Esophagus muscularis mucosa (tissue), 4 donors: ENCODE data around the gene RAI1. TPM values are rescaled to one million over a fixed set of nuclear protein-coding genes. Genes with fewer than 3 reads are reported as not detected.

Experiments
- DNase-seq: peaks from one replicate; pipeline ENCODE4 v3.0.0-alpha.2; 2017; ENCODE audit errors: extremely low spot score
- H3K27ac ChIP-seq, 4 donors: fragments of 200-600 bp; sonication (generic); replicated peaks in 1 of 4; 1 replicate in 3 of 4; 2 replicates in 1 of 4; pipeline ENCODE4 v1.5.1; 2016 to 2019; ENCODE audit warnings: mild to moderate bottlenecking in 1 of 4
- H3K27me3 ChIP-seq, 4 donors: fragments of 200-600 bp; sonication (generic); one replicate each; pipeline versions ENCODE4 v1.5.1 to v1.6.0; 2016 to 2019
- H3K36me3 ChIP-seq, 4 donors: fragments of 200-600 bp; sonication (generic); one replicate each; pipeline ENCODE4 v1.5.1; 2016 to 2019
- H3K4me1 ChIP-seq, 4 donors: fragments of 200-600 bp; sonication (generic); one replicate each; pipeline ENCODE4 v1.5.1; 2016 to 2019
- H3K4me3 ChIP-seq, 4 donors: fragments of 200-600 bp; sonication (generic); 1 replicate in 2 of 4; 2 replicates in 2 of 4; pipeline ENCODE4 v1.5.1; 2016 to 2019; ENCODE audit warnings: mild to moderate bottlenecking in 4 of 4, moderate library complexity in 1 of 4
- H3K9me3 ChIP-seq, 4 donors: fragments of 200-600 bp; sonication (generic); 1 replicate in 3 of 4; 2 replicates in 1 of 4; pipeline ENCODE4 v1.5.1; 2016 to 2019
- CTCF ChIP-seq, 3 experiments: fragments of 200-600 bp in 2 of 3; fragments of 450-650 bp in 1 of 3; sonication (generic) in 2 of 3; IDR thresholded peaks; one replicate each; pipeline ENCODE4 v1.5.1; 2017 to 2019; ENCODE audit warnings: antibody characterized with exemption in 3 of 3, mild to moderate bottlenecking in 2 of 3, moderate library complexity in 1 of 3
- EP300 ChIP-seq: sonication (generic); formaldehyde crosslinking; IDR thresholded peaks from one replicate; pipeline ENCODE4 v1.6.1; 2017; ENCODE audit warnings: antibody characterized with exemption
- POLR2A ChIP-seq: fragments of 450-650 bp; IDR thresholded peaks from one replicate; pipeline ENCODE4 v1.6.1; 2017; ENCODE audit warnings: antibody characterized with exemption, moderate library complexity, mild to moderate bottlenecking, low read depth
- POLR2AphosphoS5 ChIP-seq, 2 donors: sonication (generic); formaldehyde crosslinking; IDR thresholded peaks; one replicate each; pipeline ENCODE4 v1.6.1; 2017; ENCODE audit warnings: antibody characterized with exemption in 2 of 2
- WGBS: methylation state at CpG from one replicate; pipeline ENCODE4 v1.1.5; 2018; 5-methylcytosine and 5-hydroxymethylcytosine counted together
- intact Hi-C: fragments of 100-400 bp; cut with DNase I; formaldehyde crosslinking; loops from one replicate; pipeline ENCODE4 v1.15.1; 2023
- total RNA-seq, 4 donors: library from RNA; depleted of rRNA; stranded (reverse); fragments of >200 nt; gene quantifications; one replicate each; pipeline versions ENCODE4 v1.1.0 to v1.2.1, GENCODE V29; 2016

The RAI1 gene
- total RNA-seq, 4 donors from 2014 or later: 18.7 to 41.3 (median 28.3) TPM

- TF ChIP-seq CTCF (IDR thresholded peaks at IDR 0.05) (no peak), POLR2A (no peak), POLR2AphosphoS5 (IDR thresholded peaks at IDR 0.05) (peak; percentile 16 to 71)
- peak overlapping the region; percentile 55 to 62 (median 58) for H3K4me3 ChIP-seq
- WGBS: 17% methylated on average over 1 of the region's 1 CpG
- H3K36me3 ChIP-seq: peaks cover 6 to 36% (median 26%) of the 10 kb centered on the region in 4 donors
- H3K27me3 ChIP-seq: no peaks in the 10 kb centered on the region
- intact Hi-C loops: no loop called here
- H3K9me3 ChIP-seq: no peaks in the 10 kb centered on the region
- H3K4me1 ChIP-seq: peaks cover 49 to 97% (median 94%) of the 10 kb centered on the region in 4 donors
- peak overlapping the region; percentile 68 to 87 (median 78) for H3K27ac ChIP-seq
- no peak for DNase-seq
Measured at GRCh38 chr17:17822189-17822588, 140.9 kb downstream of the RAI1 start.

- intact Hi-C loops: no loop called here
- Histone ChIP-seq H3K27me3 (no peaks in the 10 kb centered on the region), H3K4me1 (peaks cover 49 to 97% (median 94%) of the 10 kb centered on the region in 4 donors), H3K4me3 (peak overlapping the region; percentile 55 to 62 (median 58)), H3K9me3 (no peaks in the 10 kb centered on the region), H3K36me3 (peaks cover 1 to 32% (median 22%) of the 10 kb centered on the region in 4 donors), H3K27ac (peak overlapping the region; percentile 68 to 87 (median 78))
- 38% methylated on average over 3 of the region's 3 CpGs for WGBS
- no peak for DNase-seq
- TF ChIP-seq POLR2A (no peak), POLR2AphosphoS5 (IDR thresholded peaks at IDR 0.05) (no peak), EP300 (no peak), CTCF (IDR thresholded peaks at IDR 0.05) (no peak)
Measured at GRCh38 chr17:17822616-17823015, 141.4 kb downstream of the RAI1 start.

- H3K27ac ChIP-seq: peak overlapping the region; percentile 81 to 87 (median 84)
- H3K36me3 ChIP-seq: peaks cover 0 to 26% (median 14%) of the 10 kb centered on the region in 4 donors
- peak; percentile 97 for DNase-seq
- peaks cover 49 to 95% (median 89%) of the 10 kb centered on the region in 4 donors for H3K4me1 ChIP-seq
- 0% methylated on average over 10 of the region's 69 CpGs for WGBS
- TF ChIP-seq POLR2AphosphoS5 (IDR thresholded peaks at IDR 0.05) (peak; percentile 44 to 51), CTCF (IDR thresholded peaks at IDR 0.05) (no peak)
- no peaks in the 10 kb centered on the region for H3K27me3 ChIP-seq
- intact Hi-C loops: no loop called here
- H3K9me3 ChIP-seq: no peaks in the 10 kb centered on the region
- peak overlapping the region; percentile 55 to 62 (median 58) for H3K4me3 ChIP-seq
Measured at GRCh38 chr17:17823433-17824118, 142.3 kb downstream of the RAI1 start.

- H3K27me3 ChIP-seq: no peaks in the 10 kb centered on the region
- H3K9me3 ChIP-seq: no peaks in the 10 kb centered on the region
- no peak for TF ChIP-seq CTCF (IDR thresholded peaks at IDR 0.05)
- no peak for TF ChIP-seq EP300
- TF ChIP-seq POLR2A: no peak
- no peak for TF ChIP-seq POLR2AphosphoS5 (IDR thresholded peaks at IDR 0.05)
- H3K4me3 ChIP-seq: peak overlapping the region; percentile 55 to 62 (median 58)
- whole genome bisulfite sequencing: 20% methylated on average over 10 of the region's 11 CpGs
- H3K4me1 ChIP-seq: peaks cover 49 to 90% (median 84%) of the 10 kb centered on the region in 4 donors
- no peak for DNase-seq
- peaks cover 0 to 19% (median 7%) of the 10 kb centered on the region in 4 donors for H3K36me3 ChIP-seq
- intact Hi-C loops: no loop called here
- peak overlapping the region; percentile 81 to 87 (median 84) for H3K27ac ChIP-seq
Measured at GRCh38 chr17:17824119-17824782, 143.0 kb downstream of the RAI1 start.
